HEK293 (cell line): ENCODE measurements around the gene DPYD.

Experiments used
- FEZF1 ChIP-seq: fragments of 450-650 bp; formaldehyde crosslinking; IDR thresholded peaks from 2 replicates; pipeline ENCODE4 v1.5.1; 2016; ENCODE audit warnings: missing biosample characterization, missing genetic modification characterization
- REST ChIP-seq: fragments of 450-650 bp; formaldehyde crosslinking; IDR thresholded peaks from 2 replicates; pipeline ENCODE4 v1.5.1; 2016; ENCODE audit warnings: missing biosample characterization, missing genetic modification characterization
- TRIM28 ChIP-seq: IDR thresholded peaks from 2 replicates; pipeline ENCODE4 v1.6.1; 2011; ENCODE audit warnings: low read length, control low read depth, borderline replicate concordance
- TSHZ1 ChIP-seq: fragments of 450-650 bp; formaldehyde crosslinking; IDR thresholded peaks from 2 replicates; pipeline ENCODE4 v1.5.1; 2016; ENCODE audit warnings: missing biosample characterization, missing genetic modification characterization, borderline replicate concordance
- ZNF211 ChIP-seq: fragments of 450-650 bp; formaldehyde crosslinking; IDR thresholded peaks from 2 replicates; pipeline ENCODE4 v1.5.1; 2016; ENCODE audit warnings: low read depth, missing biosample characterization, missing genetic modification characterization
- ZNF350 ChIP-seq: fragments of 450-650 bp; formaldehyde crosslinking; IDR thresholded peaks from 2 replicates; pipeline ENCODE4 v1.5.0; 2017; ENCODE audit warnings: missing biosample characterization, mild to moderate bottlenecking, missing genetic modification characterization
- ZNF701 ChIP-seq: fragments of 450-650 bp; formaldehyde crosslinking; IDR thresholded peaks from 2 replicates; pipeline ENCODE4 v1.5.1; 2016; ENCODE audit warnings: missing biosample characterization, missing genetic modification characterization
- ZNF747 ChIP-seq: fragments of 450-650 bp; formaldehyde crosslinking; IDR thresholded peaks from 2 replicates; pipeline ENCODE4 v1.5.1; 2016; ENCODE audit warnings: missing biosample characterization, missing genetic modification characterization
- TF ChIP-seq, protein P1 (sequence below): fragments of 450-650 bp; formaldehyde crosslinking; IDR thresholded peaks from 2 replicates; pipeline ENCODE4 v1.5.1; 2016; ENCODE audit warnings: missing biosample characterization, missing genetic modification characterization
- TF ChIP-seq, protein P2 (sequence below): fragments of 450-650 bp; formaldehyde crosslinking; IDR thresholded peaks from 2 replicates; pipeline ENCODE4 v1.5.1; 2016; ENCODE audit warnings: missing biosample characterization, missing genetic modification characterization
- TF ChIP-seq, protein P3 (sequence below): fragments of 450-650 bp; IDR thresholded peaks from 2 replicates; pipeline ENCODE4 v1.5.1; 2018; ENCODE audit warnings: missing biosample characterization, mild to moderate bottlenecking, missing genetic modification characterization

DNA sequence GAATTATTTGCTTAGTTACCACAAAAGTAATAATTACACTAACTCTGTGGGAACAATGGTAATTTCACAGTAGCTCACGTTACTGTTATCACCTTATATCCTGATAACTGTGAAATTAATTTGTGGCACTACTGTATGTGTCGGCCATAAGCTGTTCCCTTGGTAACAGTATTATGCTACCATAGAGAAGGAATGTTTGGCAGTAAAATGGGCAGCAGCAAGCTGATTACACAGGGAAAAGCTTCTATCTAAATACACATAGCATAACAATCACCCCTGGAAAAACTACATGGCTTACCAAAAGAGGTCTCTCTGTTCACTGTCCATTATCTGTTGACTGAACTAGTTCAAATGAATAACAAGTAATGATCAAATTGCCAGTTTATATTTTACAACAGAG lies 124.1 kb downstream of the DPYD start:
- no peak for TF ChIP-seq ZNF701 (tag by site-specific recombination)
- no peak for TF ChIP-seq FEZF1 (tag by site-specific recombination)
- no peak for TF ChIP-seq REST (tag by site-specific recombination)
- TF ChIP-seq, protein P1, sequence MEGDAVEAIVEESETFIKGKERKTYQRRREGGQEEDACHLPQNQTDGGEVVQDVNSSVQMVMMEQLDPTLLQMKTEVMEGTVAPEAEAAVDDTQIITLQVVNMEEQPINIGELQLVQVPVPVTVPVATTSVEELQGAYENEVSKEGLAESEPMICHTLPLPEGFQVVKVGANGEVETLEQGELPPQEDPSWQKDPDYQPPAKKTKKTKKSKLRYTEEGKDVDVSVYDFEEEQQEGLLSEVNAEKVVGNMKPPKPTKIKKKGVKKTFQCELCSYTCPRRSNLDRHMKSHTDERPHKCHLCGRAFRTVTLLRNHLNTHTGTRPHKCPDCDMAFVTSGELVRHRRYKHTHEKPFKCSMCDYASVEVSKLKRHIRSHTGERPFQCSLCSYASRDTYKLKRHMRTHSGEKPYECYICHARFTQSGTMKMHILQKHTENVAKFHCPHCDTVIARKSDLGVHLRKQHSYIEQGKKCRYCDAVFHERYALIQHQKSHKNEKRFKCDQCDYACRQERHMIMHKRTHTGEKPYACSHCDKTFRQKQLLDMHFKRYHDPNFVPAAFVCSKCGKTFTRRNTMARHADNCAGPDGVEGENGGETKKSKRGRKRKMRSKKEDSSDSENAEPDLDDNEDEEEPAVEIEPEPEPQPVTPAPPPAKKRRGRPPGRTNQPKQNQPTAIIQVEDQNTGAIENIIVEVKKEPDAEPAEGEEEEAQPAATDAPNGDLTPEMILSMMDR (tag by site-specific recombination) = no peak
- TF ChIP-seq TRIM28 = no peak
- TF ChIP-seq ZNF747 (tag by site-specific recombination) = no peak
- TF ChIP-seq ZNF350 (tag by site-specific recombination) = no peak
- TF ChIP-seq TSHZ1 (tag by site-specific recombination) = no peak
- TF ChIP-seq ZNF211 (tag by site-specific recombination) = no peak
- TF ChIP-seq, protein P2, sequence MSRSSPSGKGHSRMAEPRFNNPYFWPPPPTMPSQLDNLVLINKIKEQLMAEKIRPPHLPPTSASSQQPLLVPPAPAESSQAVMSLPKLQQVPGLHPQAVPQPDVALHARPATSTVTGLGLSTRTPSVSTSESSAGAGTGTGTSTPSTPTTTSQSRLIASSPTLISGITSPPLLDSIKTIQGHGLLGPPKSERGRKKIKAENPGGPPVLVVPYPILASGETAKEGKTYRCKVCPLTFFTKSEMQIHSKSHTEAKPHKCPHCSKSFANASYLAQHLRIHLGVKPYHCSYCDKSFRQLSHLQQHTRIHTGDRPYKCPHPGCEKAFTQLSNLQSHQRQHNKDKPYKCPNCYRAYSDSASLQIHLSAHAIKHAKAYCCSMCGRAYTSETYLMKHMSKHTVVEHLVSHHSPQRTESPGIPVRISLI (tag by site-specific recombination) = no peak
- TF ChIP-seq, protein P3, sequence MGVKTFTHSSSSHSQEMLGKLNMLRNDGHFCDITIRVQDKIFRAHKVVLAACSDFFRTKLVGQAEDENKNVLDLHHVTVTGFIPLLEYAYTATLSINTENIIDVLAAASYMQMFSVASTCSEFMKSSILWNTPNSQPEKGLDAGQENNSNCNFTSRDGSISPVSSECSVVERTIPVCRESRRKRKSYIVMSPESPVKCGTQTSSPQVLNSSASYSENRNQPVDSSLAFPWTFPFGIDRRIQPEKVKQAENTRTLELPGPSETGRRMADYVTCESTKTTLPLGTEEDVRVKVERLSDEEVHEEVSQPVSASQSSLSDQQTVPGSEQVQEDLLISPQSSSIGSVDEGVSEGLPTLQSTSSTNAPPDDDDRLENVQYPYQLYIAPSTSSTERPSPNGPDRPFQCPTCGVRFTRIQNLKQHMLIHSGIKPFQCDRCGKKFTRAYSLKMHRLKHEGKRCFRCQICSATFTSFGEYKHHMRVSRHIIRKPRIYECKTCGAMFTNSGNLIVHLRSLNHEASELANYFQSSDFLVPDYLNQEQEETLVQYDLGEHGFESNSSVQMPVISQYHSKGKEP (tag by site-specific recombination) = no peak
